Stimulated activated CD8-positive, alpha-beta memory T cell treated with anti-CD3 and anti-CD28 coated beads, Interleukin-7, amount 100 ng/mL, for 4 hours (primary cell): ENCODE data around the gene SLC39A11.

ENCODE experiments used
- DNase-seq, 2 donors: peaks; one replicate each; pipeline ENCODE4 v3.0.0-alpha.2; 2020; ENCODE audit warnings: low read depth in 2 of 2

The SLC39A11 gene

DNA sequence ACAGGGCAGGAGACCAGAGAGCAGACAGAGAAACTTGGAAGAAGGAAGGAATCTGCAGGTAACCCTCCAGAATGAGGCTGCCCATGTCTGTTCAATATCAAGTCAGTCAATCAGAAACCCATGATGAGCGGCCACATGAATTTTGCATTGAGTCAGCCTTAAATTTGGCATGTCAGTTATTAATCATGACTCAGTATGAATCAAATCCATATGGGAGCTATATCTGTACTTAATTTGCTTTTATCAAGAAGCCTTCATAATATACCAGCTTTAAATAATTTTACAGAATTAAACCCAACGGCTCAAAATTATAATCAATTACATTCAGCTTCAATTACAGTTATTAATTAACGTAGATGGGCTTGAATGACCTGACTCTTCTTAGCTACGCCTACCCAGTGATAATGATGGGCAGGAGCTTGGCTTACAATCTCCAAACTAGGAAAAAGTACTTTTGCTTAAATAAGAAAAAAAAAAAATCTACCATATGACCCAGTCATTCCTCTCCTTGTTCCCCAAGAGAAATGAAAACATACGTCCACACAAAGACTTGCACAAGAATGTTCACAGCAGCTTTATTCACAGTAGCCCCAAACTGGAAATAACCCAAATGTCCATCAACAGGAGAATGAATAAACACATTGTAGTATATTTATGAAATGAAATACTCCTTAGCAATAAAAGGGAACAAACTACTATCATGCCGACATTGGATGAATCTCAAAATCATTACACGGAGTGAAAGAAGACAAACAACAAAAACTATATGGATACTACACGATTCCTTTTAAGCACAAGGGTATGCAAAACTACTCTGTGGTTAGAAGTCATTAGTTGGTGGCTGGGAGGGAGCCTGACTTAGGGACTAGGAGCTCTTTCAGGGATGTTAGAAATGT is 48.6 kb downstream of the SLC39A11 start:
- DNase-seq: no peak

DNA sequence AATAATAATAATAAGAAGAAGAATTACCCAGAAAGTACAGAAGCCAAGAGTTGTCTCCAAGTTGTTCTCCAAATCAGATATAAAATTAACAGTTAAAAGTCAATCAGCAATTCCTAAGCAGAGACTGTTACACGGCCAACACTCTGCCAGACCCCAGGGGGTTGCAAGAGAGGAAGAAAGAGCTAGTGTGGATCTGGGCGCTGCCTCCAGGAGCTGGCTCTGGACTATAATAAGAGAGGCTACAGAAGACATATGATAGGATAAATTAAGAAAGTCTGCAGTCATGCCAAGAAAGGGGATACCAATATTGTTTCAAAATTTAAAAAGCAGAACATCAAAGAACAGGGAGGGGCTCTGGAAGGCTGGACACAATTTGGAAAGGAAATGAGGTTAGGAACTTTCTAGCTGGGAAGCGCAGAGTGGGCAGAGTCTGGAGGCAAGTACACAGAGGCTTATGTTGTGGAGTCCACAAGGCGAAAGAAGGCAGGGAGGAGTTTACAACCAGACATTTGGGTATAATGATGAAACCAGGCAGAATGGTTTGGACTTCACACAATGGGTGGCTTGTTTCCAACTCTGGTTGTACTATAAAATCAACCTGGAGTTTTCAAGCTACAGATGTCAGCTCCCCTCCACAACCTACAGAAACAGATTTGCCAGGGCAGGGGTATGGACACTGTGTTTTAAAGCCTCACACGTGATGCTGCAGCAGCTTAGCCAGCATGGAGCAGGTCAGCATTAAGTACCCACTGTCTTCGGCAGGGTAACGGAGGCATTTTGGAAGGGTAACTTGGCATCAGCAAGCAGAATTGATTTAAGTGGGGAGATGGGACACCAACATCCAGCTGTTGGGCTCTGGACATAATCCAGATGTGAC is 49.4 kb downstream of the SLC39A11 start:
- no peak for DNase-seq

DNA sequence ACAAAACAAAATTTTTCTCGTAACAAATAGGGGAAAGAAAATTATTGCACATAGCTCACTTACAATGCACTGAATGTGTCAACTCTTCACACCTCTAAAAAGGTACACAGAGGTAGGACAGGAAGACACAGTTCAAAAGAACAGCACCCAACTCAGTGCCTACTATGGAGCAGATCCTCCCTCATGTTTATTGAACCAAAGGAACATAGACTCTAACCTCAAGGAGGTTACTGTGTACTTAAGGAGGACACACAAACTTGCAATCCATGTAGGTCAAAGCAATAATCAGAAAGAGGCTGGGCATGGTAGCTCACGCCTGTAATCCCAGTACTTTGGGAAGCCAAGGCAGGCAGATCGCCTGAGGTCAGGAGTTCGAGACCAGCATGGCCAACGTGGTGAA is 50.3 kb downstream of the SLC39A11 start:
- no peak for DNase-seq

DNA sequence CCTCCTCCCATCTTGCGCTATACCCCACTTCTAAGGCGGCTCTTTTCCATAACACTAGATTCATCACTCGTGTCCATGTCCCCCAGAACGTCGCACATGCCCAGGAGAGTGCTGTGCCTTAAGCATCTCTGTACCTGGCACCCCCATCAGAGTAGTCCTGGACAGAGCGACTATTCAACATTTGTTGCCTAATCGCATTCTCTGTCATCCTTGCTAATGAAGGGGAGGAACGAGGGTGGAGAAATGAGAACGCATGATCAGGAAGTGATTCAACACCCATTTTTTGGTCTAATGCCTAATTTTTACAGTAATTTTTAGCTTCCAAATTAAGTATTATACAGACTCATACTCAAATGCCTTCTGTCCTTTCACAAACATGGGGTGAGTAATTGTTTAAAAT is 53.2 kb downstream of the SLC39A11 start:
- DNase-seq: no peak

DNA sequence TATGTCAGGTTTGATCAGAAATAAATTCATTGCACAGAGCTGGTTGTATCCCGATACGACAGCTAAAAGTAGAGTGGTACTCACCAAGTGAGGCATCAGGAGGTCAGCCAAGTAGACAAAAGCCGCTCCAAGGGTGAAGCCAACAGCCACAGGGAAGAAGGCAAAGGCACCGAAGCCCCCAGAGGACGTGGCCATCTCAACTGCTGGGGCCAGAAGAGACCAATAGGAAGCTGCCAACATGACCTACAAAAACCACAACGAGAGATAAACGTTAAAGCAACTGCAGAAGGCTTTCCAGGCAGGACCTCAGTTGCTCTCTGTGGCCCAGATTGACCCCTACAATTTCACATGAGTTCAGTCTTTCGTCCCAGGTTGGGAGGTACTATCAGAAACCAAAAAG is 61.0 kb downstream of the SLC39A11 start:
- DNase-seq: no peak

DNA sequence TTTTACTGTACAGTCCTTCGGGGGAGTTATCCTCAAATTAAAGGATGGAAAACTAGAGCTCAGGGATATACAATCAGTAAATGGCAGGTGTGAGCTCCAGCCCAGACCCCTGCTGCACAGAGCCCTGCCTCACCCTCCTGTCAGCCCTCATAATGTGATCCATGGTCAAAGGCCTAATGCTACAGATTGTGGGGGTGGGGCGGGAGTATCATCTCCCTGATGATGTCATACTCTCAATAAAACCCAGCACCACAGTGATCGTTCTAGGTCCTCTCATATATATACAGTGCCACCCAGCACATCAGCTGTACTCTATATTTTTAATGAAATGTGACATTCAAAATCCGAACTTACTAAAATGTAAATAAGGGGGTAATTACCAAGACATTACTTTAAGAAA is 61.5 kb downstream of the SLC39A11 start:
- no peak for DNase-seq

DNA sequence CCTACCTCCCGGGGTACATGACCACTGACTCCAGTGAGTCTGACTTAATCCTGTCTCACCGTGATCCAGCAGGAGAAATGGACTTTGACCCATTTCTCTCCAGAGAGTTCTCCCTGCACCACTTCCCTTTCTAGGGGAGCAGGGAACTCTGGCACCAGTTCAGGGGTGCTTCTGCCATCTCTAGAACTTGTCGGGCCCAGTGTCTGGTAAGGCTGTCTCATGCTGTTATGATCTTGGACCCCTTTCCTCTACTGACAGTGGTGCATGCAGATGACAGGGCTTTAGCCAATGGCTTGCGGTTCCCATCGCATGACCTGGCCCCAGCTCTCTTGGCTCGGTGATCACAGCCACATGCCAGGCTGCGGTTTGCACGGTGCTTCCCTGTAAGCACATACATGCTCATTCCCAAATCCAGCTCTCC is 62.0 kb downstream of the SLC39A11 start:
- DNase-seq: no peak

DNA sequence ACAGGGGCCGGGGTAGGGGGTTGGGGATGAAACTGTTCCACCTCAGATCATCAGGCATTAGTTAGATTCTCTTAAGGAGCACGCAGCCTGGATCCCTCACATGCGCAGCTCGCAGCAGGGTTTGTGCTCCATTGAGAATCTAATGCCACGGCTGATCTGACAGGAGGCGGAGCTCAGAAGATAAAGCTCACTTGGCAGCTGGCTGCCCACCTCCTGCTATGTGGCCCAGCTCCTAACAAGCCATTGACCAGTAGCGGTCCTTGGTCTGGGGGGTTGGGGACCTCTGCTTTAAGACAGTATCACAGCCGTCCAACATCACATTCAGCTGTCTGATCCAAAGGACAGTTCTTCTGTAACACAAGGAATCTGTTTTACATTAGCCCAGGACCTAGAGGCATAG is 62.5 kb downstream of the SLC39A11 start:
- DNase-seq: no peak

DNA sequence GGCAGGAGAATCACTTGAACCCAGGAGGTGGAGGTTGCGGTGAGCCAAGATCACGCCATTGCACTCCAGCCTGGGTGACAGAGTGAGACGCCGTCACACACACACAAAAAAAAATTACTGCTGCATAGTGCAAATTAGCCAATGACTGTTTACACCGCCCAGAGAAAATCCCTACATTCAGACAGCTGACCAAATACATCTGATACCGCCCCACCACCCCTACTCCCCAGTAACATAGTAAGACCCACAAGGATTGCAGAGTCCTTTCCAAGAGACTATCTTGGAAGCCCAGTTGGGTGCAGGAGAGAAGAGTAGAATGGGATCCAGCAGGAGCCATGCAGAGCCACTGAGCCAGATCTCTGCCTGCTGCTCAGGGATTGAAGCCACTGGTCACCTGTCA is 63.5 kb downstream of the SLC39A11 start:
- DNase-seq: no peak

DNA sequence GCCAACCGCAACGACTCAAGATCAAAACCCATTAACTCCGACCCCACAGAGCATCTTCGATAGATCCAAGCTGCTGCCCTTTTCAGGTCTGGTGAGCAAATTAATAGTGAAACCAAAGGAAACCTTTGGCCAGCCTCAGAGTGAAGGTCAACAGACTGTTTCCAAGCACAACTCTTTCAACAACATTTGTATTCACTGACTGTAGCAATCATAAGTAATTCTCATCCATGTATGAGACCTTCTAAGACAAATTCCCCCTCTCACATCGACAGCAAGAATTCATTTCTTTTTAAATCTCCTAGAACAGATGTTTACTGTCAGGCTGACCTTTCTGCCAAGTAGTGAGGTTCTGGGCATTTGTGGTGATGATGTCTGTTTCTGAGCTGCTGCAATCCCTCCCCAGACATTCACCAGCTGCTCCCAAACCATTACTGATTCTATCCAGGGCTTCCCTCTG is 64.2 kb downstream of the SLC39A11 start:
- DNase-seq: no peak

DNA sequence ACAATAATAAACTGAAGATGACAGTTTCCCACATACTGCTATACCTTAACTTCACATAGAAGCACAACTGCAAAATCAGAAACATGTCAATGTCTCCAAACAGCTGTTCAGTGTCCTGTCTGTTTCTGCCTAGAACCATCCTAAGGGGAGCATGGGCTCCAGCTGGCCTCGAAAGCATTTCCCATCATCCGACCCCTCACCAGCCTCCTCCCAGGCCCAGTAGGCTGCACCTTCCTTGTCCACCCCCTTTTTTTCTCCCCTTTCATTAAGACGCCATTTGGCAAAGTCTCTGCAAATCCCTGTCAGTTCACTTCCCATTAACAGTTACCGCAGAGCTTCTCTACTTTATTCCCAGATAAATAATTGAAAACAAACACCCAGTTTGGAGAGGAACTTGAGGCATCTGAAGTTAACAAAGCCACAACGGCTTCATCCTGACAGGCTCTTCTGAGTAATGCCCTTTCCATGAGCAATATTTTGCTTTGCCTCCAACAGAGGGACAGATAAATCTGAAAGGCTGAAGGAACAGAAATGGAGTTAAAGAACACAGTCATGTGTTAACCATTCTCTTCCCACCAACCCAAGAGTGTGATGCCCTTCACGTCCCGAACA is 65.3 kb downstream of the SLC39A11 start:
- DNase-seq: no peak

DNA sequence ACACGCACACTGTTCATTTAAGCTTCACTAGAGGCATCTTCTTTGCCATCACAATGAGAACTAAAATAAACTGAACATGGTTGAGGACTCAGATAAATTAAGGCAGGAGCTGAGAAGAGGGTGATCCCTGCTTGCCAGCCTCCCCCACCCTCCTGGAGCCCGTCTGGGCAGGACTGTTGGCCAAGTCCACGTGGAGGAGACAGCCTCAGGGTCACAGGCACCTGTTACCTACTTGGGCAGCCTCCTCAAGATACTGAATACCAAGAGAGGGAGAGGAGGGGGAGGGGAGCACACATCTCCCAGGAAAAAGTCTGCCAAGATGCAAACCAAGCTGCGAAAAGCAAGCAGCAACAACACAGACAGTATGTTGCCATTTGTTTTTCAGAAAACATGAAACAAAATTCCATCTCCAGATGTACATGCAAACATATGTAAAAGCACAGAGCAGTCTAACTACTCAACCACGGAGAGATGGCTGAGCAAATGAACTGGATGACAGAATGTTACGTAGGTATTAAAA is 67.4 kb downstream of the SLC39A11 start:
- DNase-seq: no peak

DNA sequence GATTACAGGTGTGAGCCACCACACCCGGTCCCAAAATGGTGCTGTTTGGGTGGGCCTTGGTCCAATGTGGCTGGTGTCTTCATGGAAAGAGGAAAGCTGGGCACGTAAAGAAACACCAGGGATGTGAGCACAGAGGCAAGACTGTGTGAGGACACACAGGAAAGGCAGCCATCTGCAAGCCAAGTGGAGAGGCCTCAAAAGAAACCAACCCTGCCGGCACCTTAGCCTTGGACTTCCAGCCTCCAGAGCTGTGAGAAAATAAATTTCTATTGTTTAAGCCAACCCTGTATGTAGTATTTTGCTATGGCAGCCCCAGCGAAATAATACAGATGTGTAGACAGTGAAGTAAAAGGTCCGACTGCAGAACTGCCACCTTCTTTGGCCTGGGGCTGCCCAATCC is 68.7 kb downstream of the SLC39A11 start:
- no peak for DNase-seq

DNA sequence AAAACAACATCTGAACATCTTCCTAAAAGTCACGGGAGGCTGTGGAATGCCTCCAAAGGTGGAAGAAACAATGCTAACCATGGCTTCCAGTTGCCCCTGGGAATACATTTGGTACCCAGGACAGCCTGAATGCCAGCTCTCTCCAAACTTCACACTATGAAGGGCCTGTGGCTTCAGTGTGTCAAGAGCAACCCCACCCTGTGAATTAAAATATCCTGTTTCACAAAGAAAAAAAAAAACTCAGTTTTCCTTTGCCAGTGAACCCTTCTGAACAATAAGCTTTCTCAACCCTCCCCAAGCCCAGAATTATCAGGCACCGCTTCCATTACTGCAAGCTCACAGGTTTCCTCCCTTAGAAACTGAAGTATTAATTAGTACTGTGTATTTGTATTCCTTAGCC is 69.8 kb downstream of the SLC39A11 start:
- no peak for DNase-seq

DNA sequence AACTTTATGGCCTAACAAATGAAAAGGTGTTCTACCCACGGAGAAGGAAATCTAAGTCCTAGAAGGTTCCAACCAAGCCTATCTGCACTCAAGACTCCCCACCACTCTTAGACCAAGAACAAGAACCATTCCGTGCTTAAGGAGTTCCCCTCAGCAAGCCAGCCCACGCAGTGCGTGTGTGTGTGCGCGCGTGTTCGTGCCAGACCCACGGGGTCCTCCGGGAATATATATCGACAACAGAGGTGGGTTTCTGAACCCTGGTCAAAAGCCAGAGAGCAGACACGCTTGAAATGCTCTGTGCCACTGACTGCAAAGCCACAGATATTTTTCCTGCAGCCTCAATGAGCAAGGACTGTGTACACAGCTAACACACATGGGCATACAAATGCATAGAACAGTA is 70.7 kb downstream of the SLC39A11 start:
- DNase-seq: no peak

DNA sequence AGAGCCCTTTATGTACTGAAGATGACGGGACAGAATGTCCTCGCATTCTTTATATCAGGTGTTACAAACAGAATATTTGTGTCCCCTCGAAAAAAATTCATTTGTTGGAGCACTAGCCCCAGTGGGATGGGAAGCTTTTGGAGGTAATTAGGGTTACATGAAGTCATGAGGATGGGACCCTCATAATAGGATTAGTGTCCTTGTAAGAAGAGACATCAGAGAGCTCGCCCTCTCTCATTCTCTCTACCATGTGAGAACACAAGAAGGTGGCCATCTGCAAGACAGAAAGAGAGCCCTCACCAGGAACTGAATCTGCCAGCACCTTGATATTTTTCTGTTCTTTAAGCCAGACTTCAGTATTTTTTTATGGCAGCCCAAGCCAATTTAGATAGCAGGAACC is 72.4 kb downstream of the SLC39A11 start:
- no peak for DNase-seq

DNA sequence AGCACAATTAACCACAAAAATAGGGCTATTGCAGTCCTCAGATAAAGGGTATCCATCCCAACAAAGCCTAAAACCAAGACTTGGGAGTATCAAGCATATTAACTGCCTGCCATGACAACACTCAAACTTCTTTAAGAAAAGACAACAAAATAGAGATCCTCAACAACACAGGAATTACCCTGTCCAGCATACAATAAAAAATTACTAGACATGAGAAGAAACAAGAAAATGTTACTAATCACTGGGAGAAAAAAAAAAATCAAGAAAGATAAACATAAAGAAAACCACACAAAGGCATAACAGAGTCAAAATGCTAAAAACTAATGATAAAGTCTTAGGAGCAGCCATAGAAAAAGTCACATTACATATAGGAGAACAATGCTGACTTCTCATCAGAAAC is 73.9 kb downstream of the SLC39A11 start:
- no peak for DNase-seq

DNA sequence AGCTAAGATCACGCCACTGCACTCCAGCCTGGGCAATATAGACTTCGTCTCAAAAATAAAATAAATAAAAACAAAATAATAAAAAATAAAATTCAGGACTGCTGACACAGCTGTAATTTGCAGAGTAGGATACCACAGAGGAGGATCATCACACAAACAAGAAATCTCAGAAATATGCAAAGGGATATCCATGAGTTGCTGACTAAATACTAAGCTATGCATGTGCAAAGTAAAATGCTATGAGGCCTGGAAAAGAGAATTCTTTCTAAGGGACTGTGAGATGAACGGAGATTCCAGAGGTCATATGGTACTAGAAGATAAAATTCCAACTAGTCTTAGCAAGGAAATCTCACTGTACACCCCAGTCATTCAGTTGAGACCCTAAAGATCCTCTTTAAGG is 74.8 kb downstream of the SLC39A11 start:
- DNase-seq: no peak

DNA sequence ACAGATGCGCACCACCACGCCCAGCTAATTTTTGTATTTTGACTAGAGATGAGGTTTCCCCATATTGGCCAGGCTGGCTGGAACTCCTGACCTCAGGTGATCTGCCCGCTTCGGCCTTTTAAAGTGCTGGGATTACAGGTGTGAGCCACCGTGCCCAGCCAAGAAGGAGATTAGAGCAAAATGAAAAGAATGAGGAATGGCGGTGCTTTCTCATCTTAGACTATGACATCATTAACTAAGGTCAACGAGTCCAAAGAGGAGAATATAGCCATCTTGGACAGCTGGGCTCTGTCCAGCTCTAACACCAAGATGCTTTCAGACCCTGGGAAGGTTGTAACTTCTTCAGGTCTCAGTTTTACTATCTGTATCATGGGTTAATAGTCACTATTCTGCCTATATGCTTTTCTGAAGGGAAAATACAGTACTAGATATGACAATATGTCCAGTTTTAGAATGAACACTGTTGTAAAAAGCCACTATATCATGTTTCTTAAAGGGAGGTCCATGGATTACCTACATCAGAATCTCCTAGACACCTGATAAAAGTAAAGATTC is 76.7 kb downstream of the SLC39A11 start:
- DNase-seq: no peak

DNA sequence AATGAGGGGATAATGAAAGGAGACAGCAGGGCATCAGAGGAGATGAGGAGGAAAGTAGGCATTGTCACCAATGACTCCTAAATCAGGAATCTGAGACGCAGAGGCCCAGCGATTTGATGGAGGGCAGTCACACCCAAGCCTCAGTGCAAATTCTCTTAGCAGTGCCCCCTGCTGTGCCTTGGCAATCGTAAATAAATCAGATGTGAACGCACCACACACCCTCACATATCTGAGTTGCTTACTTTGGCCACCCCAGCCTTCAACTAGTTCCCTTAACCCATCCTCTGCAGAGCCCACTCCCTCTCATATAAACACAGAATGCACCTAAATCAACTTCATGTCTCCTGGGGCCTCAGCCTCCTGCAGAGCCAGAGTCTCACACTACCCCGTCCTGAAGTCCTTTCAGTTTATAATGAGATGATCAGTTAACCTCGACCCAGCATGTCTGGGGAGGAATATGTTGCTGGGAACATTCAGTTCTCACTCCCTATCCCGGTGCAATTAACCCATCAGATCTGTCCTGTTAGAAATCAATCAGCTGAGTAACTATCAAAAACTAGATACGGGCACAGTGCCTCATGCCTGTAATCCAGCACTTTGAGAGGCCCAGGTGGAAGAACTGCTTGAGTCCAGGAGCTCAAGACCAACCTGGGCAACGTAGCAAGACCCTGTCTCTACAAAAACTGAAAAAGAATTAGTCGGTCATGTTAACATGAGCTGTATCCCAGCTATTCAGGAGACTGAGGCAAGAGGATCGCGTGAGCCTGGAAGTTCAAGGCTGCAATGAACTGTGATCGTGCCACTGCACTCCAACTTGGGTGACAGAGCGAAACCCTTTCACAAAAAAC is 78.4 kb downstream of the SLC39A11 start:
- no peak for DNase-seq

DNA sequence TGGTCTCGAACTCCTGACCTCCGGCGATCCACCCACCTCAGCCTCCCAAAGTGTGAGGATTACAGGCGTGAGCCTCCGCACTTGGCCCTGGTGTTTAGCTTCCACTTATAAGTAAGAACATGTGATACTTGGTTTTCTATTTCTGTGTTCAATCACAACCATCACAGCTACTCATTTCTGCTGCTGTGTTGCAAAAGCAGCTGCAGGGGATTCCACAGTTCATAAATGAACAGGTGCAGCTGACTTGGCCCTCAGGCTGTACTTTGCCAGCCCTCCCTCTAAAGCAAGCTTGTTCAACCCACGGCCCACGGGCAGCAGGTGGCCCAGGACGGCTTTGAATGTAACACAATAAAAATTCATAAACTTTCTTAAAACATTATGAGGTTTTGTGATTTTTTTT is 79.2 kb downstream of the SLC39A11 start:
- DNase-seq: no peak
